Measurements from ENCODE around the gene CYB561A3.

CYB561A3 gene

DNA sequence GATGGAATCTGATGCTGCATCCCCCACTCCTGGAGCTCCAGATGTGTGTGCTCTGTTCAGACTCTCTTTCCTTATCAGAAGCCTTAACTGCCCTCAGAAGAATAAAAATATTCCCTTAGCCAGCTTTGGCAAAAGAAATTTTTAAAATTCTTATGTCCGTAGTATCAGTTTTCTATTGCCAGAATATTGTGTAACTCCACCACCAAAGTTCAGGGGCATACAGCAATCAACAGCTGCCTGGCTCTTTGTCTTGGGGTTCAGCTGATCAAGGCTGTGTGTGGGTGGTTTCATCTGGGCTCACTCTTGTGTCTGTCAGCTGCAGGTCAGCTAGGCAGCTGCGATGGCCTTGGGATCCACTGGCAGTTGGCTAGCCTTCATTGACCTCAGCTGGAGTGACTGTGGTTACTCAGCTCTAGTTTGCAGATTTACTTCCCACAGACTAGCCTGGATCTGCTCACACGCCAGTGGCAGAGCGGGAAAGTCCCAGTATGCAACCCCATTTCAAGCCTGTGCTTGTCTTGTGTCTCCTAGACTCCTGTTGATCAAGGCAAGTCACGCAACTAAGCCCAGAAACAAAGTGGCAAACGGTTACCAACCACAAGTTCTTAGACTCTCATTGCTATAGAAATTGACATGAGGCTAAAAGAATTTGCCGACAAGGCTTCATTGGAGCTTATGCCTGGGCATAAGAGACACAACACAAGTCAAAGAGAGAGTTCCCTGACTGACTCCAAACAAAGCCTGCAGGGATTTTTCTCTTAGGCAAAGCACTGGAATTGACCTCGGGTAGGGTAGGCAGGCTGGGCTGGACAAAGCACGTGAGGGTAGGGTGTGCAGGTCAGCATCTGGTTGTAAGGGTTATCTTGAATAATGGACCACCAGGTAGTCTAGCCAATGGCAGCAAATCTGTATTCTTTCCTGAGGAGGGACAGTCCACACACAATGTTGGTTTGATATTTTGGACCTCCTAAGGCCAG is 8.0 kb upstream of the CYB561A3 start:
- no peak for DNase-seq

DNA sequence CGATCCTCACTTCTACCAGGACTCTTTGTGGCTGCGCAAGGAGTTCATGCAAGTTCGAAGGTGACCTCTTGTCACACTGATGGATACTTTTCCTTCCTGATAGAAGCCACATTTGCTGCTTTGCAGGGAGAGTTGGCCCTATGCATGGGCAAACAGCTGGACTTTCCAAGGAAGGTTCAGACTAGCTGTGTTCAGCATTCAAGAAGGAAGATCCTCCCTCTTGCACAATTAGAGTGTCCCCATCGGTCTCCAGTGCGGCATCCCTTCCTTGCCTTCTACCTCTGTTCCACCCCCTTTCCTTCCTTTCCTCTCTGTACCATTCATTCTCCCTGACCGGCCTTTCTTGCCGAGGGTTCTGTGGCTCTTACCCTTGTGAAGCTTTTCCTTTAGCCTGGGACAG is 7.0 kb upstream of the CYB561A3 start:
- no peak for DNase-seq

DNA sequence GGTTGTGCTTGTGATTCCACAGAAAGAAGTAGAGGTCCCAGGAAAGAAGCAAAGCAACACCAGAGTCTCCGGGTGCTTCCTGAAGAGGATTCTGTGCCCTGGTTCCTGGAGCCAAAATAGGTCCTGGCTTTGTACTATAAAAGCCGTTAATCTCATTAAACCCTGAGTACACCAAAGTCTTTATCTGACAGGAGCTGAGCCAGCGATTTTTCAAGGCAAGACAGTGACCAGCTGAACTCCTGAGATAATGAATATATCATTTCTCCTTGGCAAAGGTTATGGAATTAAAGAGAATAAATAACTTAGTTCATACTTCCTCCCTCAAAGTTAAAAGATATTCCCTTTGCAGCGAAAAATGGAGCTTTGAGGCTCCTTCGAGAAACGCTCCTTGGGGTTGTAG is 5.7 kb upstream of the CYB561A3 start:
- DNase-seq = no peak

DNA sequence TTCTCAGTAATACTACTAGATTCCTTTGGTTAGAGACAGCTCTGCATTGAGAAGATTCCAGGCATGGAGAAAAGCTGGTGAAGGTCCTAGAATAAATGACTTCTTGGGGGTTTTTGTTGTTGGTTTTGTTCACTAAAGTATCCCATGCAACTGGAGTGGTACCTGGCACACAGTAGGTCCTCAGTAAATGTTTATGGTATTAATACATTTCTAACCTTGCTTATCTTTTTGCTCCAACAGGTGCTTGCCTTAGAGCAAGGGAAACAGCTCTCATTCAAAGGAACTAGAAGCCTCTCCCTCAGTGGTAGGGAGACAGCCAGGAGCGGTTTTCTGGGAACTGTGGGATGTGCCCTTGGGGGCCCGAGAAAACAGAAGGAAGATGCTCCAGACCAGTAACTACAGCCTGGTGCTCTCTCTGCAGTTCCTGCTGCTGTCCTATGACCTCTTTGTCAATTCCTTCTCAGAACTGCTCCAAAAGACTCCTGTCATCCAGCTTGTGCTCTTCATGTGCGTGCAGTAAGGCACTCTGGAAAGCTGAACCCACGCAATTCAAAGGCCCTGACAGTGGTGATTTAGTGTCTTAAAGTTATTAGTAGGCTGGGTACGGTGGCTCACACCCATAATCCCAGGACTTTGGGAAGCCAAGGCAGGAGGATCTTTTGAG is 2.5 kb upstream of the CYB561A3 start:
- DNase-seq = no peak

DNA sequence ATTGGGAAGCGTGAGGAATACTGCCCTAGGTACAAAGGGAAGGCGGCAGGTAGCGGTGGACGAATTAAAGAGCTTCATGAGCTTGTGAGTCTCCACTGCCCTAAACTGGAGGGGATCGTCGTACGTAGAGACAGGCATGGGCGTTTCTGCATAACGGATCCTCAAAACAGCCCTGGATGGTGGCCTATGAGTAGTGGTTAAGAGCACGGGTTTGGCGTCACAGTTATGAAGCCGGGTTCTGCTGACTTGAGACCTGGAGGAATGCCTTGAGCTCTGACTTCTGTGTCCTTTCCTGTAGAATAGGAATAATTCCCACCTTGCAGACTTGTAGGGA is 827 bp upstream of the CYB561A3 start:
- no peak for DNase-seq

DNA sequence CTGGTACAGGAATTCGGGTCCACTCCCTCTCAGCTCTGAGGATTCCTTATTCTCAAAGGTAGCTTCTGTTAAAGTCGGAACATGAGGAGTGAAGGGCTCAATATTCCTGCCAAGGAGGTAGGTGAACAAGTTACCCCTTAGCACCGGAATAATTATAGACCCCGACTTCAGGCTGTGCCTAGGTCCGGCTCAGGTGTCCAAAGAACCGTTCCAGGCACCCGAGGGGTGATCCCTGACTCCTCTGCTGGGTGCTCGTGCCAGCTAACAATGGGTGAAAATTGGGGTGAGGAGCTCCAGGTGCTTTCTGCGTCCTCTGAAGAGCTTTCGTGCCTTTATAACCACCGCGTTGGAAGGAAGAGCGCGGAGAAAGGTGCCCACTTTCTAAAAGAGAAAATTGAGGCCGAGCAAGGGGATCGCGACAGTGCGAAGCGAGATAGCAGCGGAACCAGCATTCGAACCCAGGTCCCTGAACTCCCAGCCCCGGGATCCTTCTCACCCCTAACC is 393 bp downstream of the CYB561A3 start:
- no peak for DNase-seq

DNA sequence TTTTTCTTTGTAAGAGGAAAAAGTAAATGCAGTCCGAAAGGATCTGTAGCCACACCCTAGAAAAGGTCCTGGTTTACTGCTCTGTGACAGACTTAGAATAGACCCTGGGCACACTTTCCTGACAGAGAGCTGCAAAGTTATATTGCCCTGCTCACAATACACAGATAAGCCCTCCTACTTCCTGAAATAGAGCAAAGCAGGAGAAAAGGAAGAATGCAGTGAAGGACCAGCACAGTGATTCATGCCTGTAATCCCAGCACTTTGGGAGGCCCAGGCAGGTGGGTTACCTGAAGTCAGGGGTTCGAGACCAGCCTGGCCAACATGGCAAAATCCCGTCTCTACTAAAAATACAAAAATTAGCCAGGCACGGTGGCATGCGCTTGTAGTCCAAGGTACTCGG is 2.2 kb downstream of the CYB561A3 start:
- DNase-seq = no peak

DNA sequence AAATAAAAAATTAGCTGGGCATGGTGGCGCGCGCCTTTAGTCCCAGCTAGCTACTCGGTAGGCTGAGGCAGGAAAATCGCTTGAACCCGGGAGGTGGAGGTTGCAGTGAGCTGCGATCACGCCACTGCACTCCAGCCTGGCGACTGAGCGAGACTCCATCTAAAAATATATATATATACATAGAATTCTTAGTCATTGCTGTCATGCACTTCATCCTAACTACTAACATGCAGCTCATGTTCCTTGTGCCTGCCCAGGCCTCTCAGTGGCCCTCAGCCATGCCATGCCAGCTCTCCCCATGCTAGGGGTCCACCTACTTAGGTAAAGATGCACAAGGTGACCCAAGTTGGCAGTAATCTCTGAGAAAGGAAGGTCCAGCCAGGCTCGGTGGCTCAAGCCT is 3.1 kb downstream of the CYB561A3 start:
- DNase-seq = no peak

DNA sequence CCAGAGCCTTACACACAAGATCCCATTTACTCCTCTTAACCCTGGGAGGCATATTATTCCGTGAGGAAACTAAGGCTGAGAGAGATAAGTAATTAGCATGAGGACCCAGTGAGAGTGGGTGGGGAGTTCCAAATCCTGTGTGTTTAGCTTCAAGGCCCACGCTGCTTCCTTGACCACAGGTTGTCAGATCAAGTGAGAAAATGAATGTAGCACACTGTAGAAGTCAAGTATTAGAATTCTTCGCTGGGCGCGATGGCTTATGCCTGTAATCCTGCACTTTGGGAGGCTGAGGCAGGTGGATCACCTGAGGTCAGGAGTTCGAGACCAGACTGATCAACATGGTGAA is 3.8 kb downstream of the CYB561A3 start:
- no peak for DNase-seq

DNA sequence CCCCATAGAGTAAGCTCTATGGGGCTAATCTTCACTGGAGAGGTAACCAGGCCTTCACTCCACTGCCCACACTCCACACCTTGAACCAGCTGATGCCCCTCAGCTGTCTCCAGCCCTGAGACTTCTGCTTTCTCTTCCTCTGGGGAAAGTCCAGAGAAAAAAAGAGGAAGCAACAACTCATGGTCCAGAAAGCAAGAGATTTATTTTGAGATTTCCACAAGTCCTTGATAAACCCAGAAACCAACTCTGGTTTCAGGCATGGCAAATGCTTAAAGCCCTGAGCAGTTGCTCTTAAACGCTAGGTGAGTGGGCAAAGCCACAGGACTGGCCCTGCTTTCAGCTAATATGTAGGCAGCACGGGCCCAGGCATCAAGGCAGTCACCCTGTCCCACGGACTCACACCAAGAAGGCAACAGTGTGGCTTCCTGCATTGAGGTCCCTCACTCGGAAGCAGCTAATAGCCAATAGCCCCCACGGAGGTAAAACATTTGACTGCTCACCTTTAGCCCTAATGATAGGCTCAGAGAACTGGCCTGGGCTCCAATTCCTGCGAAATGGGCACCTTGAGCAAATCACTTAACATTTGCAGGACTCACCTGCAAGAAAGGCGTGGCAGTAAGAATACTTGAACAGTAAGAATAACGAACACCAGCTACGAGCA is 4.3 kb downstream of the CYB561A3 start:
- no peak for DNase-seq

DNA sequence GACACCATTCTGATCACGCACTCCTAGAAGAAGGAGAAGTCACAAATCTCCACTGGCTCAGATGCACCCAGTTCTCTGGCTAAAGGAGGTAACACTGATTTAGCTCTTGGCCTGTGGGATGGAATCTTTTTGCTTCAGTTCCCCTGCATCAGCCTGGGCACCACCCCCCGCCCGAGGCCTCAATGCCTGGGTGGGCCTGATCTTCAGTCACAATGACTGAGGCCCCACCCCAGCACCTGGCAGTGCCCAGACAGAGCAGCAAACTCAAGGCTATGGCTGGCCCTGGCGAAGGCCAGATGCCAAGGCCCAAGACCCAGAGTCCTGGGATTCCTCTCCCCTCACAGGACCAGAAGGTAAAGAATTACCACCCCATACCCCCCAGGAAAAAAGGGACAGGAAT is 5.0 kb downstream of the CYB561A3 start:
- no peak for DNase-seq

DNA sequence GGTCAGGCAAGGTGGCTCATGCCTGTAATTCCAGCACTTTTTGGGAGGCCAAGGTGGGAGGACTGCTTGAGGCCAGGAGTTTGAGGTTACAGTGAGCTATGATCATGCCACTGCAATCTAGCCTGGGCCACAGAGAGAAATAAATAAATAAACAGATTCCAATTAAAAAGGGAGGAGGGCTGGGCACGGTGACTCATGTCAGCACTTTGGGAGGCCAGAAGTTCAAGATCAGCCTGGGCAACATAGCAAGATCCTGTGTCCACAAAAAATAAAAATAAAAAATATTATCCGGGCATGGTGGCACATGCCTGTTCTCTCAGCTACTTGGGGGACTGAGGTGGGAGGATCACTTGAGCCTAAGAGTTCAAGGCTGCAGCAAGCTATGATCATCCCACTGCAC is 7.5 kb downstream of the CYB561A3 start:
- DNase-seq = no peak

DNA sequence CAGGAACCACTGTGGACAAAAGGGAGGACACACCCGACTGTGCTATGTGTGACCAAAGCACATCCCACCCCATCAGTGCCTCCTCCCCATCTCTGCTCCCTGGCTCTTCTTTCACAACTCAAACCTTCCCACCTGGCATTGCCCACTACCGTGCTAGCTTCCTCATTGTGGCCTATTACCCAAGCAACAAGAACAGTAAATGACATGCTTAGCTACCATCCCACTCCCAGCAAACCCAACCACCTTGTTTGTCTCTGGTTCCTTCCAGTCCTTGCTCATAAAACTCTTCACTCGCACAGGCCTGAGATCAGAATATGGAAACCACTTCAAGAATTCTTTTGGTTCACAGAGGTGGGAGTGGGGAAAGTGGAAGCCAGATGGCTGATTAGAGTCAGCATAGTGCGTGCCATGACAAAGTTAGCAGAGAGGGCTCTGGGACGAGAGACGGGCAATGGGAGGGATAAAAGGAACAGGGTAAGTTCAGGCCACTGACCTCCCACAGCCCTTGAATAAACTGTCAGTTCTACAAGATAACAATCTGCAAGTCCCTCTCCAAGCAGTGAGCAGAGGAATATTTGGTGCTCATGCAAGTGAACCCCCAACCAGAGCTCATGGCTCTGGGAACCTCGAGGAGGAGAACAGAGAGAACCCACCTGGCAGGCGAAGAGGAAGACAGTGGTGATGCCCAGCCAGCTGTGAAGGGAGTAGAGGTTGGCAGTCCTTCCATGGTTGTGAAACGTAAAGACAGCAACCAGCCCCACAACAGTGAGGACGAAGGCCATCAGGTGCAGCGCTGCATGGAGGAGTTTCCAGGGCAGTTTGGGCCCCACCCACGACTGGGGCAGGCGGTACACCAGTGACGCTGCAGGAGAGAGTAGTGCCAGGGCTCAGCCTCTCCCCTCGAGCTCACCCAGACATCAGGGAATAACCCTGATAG is 8.3 kb downstream of the CYB561A3 start:
- no peak for DNase-seq

DNA sequence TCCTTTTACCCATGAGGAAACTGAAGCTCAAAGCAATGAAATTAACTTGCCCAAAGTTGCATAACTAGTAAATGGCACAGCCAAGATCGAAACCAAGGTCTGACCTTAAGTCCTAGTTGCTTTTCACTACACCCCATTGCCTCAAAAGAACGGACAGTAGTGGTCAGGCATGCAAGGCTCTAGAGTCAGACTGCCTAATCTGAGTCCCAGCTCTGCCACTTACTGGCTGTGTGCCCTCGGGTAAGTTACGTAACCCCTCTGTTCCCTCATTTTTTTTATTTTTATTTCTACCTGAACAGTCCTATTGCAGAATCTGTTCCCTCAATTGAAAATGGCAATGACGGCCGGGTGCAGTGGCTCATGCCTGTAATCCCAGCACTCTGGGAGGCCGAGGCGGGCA is 9.6 kb downstream of the CYB561A3 start:
- no peak for DNase-seq

DNA sequence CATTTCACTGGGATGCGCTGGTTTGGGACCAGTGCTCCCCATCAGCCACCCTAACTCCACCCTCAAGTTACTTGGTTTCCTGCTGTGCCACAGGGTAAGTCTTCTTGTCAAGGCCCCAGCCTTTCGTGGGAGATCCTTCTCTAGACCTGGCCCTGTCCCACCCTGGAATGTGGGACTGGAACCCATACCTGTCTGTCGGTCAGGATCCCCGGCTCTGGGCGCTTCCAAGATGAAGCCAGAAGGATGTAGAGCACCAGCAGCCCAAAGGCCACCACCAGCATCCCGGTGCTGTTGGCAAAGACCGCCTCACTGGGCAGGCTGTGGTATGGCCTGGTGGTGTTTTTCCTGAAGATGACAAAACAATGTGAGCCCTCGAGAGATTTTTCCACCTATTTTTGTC is 10.9 kb downstream of the CYB561A3 start:
- DNase-seq = no peak

DNA sequence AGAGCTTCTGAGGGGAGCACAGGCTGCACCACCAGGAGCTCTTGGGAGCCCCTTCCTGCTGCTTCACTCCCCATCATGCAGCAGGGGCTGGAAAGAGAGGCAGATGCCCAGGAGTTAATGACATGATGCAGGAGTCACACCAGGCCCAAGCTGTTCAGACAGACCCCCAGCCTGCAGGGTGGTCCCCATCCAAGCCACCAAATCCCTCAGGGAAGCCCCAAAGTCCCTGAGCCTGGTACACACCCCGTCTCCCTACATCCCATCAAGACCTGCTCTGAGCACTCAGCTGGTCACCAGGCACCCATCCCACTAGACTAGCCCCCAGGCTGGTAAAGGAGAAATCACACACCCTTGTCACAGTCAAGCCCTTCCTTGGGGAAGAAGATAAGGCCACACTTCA is 11.3 kb downstream of the CYB561A3 start:
- no peak for DNase-seq

DNA sequence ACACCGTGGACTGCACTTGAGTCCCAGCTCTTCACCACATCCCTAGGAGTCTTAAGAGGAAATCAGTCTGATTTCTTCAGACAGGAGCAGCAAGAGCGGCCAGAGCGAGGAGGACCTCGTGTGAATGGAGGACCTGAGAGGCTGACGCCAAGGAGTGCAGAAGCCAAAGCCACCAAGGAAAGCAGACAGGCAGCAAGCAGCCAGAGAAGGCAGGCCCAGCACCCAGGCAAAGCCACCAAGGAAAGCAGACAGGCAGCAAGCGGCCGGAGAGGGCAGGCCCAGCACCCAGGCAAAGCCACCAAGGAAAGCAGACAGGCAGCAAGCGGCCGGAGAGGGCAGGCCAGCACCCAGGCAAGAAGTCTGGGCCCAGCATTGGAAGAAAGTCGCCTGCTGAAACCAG is 11.8 kb downstream of the CYB561A3 start:
- no peak for DNase-seq

DNA sequence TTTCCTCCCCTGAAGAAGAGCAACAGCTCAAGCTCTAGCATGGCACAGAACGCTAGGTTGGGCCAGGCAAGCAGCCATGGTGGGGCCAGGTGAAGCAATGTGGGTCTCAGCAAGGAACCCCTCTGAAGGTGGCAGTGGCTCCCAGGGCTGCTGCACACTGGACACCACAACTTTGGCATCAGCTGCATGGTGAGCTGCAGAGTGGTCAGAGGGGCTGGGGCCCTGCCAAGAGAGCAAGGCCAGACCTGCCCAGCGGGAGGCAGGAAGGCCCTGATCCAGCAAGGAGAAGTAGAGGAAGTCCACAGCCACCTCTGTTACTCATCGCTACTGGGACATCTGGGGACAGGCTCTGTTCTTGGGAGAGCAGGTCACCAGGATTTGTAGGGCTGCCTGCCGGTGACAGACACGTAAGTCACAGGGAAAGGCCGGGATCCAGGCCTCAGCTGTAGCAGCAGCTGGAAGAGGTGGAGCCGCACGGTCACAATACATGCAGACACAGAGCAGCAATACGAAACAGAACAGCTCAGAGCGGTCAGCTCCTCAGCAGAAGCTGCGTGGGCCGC is 12.4 kb downstream of the CYB561A3 start:
- no peak for DNase-seq

DNA sequence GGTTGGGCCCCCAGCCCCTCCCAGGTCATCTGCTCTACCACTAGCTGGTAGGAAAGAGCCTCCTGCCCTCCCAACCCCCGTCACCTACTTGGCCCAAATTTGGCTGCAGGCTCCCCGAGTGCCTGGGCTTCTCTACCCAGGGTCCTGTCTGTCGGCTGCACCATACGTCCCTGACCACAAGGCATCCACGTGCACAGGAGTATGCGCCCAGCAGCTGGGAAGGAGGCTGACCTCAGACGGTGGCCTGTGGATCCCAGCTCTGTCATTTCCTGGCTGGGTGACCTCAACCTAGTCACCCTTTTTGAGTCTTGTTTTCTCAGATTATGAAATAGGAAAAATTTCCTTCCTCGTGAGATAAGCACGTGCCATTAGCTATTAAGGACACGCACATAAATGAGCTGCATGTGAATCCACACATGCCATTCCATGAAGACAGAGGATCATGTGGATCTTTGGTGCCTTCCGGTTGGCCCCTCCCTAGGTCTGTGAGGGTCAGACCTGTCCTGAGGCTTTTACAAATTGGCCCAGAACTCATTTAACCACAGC is 13.7 kb downstream of the CYB561A3 start:
- DNase-seq = no peak

DNA sequence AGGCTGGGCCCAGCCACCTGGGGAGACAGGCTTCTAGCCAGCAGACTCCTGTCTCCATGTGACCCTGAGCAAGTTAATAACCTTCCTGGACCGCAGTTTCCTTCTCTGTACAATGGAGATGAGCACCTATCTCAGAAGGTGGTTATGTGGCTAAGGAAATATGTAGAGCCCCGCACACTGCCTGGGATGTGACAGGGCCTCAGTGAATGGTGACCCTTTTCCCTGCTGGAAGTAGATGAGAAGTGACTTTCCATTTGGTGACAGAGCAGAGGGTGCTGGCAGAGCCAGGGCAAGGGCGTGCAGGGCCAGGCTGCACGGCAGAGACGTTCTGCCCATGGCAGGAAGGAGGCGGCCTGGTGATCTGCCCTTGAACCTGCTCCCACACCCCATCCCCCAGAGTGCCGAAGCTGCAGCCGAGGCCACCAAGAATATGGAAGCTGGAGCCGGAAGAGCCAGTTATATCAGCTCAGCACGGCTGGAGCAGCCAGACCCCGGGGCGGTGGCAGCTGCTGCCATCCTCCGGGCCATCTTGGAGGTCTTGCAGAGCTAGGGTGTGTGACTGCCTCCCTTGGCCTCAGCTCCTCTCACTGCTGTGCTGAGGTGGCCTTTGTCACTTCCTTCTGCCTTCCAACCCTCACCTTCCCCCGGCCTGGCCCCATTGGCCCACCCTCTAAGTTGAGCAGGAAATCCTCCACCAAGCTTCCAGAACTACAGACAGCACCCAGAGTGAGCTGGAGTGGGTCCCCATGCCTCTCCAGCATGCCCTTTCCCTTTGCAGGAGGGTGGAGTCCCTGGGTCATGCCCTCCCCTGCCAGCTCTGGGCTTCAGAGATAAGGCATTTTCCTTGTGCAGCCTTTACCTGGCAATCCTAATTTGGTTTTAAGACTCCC is 15.5 kb downstream of the CYB561A3 start:
- DNase-seq = no peak

DNA sequence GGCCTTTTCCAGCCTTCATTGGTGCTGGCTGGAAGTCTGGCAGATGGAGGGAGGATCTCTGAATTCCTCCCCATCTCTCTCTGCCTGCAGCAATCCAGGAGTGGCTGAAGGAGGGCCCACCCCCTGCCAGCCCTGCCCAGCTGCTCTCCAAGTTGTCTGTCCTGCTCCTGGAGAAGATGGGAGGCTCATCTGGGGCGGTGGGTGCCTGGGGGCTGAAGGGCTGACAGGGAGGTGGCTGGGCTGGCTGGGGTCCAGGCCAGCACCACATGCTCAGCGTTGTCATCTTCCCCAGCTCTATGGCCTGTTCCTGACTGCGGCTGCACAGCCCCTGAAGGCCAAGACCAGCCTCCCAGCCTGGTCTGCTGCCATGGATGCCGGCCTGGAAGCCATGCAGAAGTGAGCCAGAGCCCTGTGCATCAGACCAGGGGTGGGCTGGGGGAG is 16.5 kb downstream of the CYB561A3 start:
- no peak for DNase-seq
